OCI-LY3 (cell line): ENCODE results near the gene SOX13.
"Not testable (repeated sequence)": the region's sequence is repeated elsewhere in the genome, so short reads cannot be mapped to it uniquely, and the experiment has no call there.

Experiments used
- H2AFZ ChIP-seq: fragments of 200-600, 300-600 bp; shearing (Covaris generic); 2 replicates; pipeline ENCODE4 v1.6.0; 2014; ENCODE audit warnings: antibody characterized with exemption, low read depth, low read length
- H3K27ac ChIP-seq: fragments of 200-600, 300-600 bp; sonication (generic); 2 replicates; pipeline ENCODE4 v1.5.1; 2014; ENCODE audit warnings: mild to moderate bottlenecking, low read length, moderate library complexity, mixed read lengths
- H3K27me3 ChIP-seq: fragments of 200-600, 300-600 bp; sonication (generic); 2 replicates; pipeline ENCODE4 v1.6.1; 2014; ENCODE audit warnings: low read depth, low read length, mixed read lengths
- H3K36me3 ChIP-seq: fragments of 200-600, 300-600 bp; sonication (generic); replicated peaks from 2 replicates; pipeline ENCODE3; 2014; ENCODE audit warnings: low read depth, low read length, mixed read lengths
- H3K4me1 ChIP-seq: fragments of 300-600, 200-600 bp; sonication (generic); 2 replicates; pipeline ENCODE4 v1.6.1; 2014; ENCODE audit warnings: low read length, mixed read lengths
- H3K4me2 ChIP-seq: fragments of 200-600, 300-600 bp; sonication (generic); 2 replicates; pipeline ENCODE4 v1.6.1; 2014; ENCODE audit warnings: low read length, mixed read lengths
- H3K4me3 ChIP-seq: fragments of 300-600, 200-600 bp; sonication (generic); 2 replicates; pipeline ENCODE4 v1.5.1; 2014; ENCODE audit warnings: antibody characterized with exemption, mild to moderate bottlenecking, low read length, moderate library complexity
- H3K79me2 ChIP-seq: fragments of 300-600, 200-600 bp; shearing (Covaris generic); 2 replicates; pipeline ENCODE4 v1.6.1; 2014; ENCODE audit warnings: mild to moderate bottlenecking, low read length, mixed read lengths
- H3K9ac ChIP-seq: fragments of 300-600, 200-600 bp; shearing (Covaris generic); 2 replicates; pipeline ENCODE4 v1.6.0; 2014; ENCODE audit warnings: mild to moderate bottlenecking, low read length, moderate library complexity
- H3K9me3 ChIP-seq: fragments of 200-600, 300-600 bp; shearing (Covaris generic); 2 replicates; pipeline ENCODE4 v1.6.1; 2014; ENCODE audit warnings: low read length, mixed read lengths; ENCODE audit not compliant: insufficient read depth
- H4K20me1 ChIP-seq: fragments of 200-600, 300-600 bp; sonication (generic); 2 replicates; pipeline ENCODE4 v1.6.1; 2016; ENCODE audit warnings: low read length, mixed read lengths; ENCODE audit not compliant: insufficient read depth
- CTCF ChIP-seq: fragments of 200-600, 300-600 bp; sonication (generic); IDR thresholded peaks from 2 replicates; pipeline ENCODE4 v1.5.1; 2014; ENCODE audit warnings: antibody characterized with exemption, low read length, low read depth
- EZH2phosphoT487 ChIP-seq: fragments of 200-600 bp; shearing (Covaris generic); IDR thresholded peaks from 2 replicates; pipeline ENCODE4 v1.6.1; 2018; ENCODE audit warnings: antibody characterized with exemption, mixed run types, low read depth

The SOX13 gene

GRCh38 chr1:204088596-204088995 is 15.7 kb downstream of the SOX13 start:
- H4K20me1 ChIP-seq, result no peaks in the 10 kb centered on the region
- H3K27ac ChIP-seq, result no peak overlapping the region
- H3K9ac ChIP-seq, result no peak overlapping the region
- TF ChIP-seq CTCF (no peak), EZH2phosphoT487 (no peak)
- H3K4me1 ChIP-seq, result no peaks in the 10 kb centered on the region
- no peak overlapping the region for H2AFZ ChIP-seq
- H3K27me3 ChIP-seq, result no peaks in the 10 kb centered on the region
- no peaks in the 10 kb centered on the region for H3K79me2 ChIP-seq
- H3K4me3 ChIP-seq, result no peak overlapping the region
- H3K4me2 ChIP-seq, result no peak overlapping the region
- no peaks in the 10 kb centered on the region for H3K36me3 ChIP-seq
- no peaks in the 10 kb centered on the region for H3K9me3 ChIP-seq

GRCh38 chr1:204089044-204089751 is 16.3 kb downstream of the SOX13 start:
- Histone ChIP-seq H2AFZ (no peak overlapping the region), H3K79me2 (no peaks in the 10 kb centered on the region), H3K27me3 (no peaks in the 10 kb centered on the region), H3K36me3 (no peaks in the 10 kb centered on the region), H3K27ac (no peak overlapping the region), H3K4me1 (no peaks in the 10 kb centered on the region), H3K9me3 (no peaks in the 10 kb centered on the region), H3K9ac (no peak overlapping the region), H3K4me3 (no peak overlapping the region), H3K4me2 (no peak overlapping the region), H4K20me1 (no peaks in the 10 kb centered on the region)
- TF ChIP-seq EZH2phosphoT487 (no peak), CTCF (no peak)

GRCh38 chr1:204090132-204090531 is 17.2 kb downstream of the SOX13 start:
- H3K9me3 ChIP-seq, H3K9ac ChIP-seq, H3K27ac ChIP-seq, H4K20me1 ChIP-seq, H2AFZ ChIP-seq, H3K4me3 ChIP-seq, H3K4me2 ChIP-seq, H3K79me2 ChIP-seq, H3K27me3 ChIP-seq, H3K4me1 ChIP-seq, H3K36me3 ChIP-seq: not testable (repeated sequence)

GRCh38 chr1:204091066-204091465 is 18.2 kb downstream of the SOX13 start:
- no peaks in the 10 kb centered on the region for H3K79me2 ChIP-seq
- no peak overlapping the region for H3K4me2 ChIP-seq
- TF ChIP-seq CTCF, result no peak
- no peaks in the 10 kb centered on the region for H3K27me3 ChIP-seq
- no peaks in the 10 kb centered on the region for H3K36me3 ChIP-seq
- H3K9me3 ChIP-seq, result no peaks in the 10 kb centered on the region
- H4K20me1 ChIP-seq, result no peaks in the 10 kb centered on the region
- H3K4me3 ChIP-seq, result no peak overlapping the region
- no peak overlapping the region for H3K27ac ChIP-seq
- no peak overlapping the region for H2AFZ ChIP-seq
- H3K4me1 ChIP-seq, result no peaks in the 10 kb centered on the region
- no peak overlapping the region for H3K9ac ChIP-seq
